Neural cell (in vitro differentiated cells): ENCODE results near the gene P4HA3. TPM values are rescaled to one million over a fixed set of nuclear protein-coding genes. Genes with fewer than 3 reads are reported as not detected.

ENCODE experiments used
- H2AFZ ChIP-seq: fragments of 200-600, 300-800 bp; sonication (generic), shearing (Covaris generic); 2 replicates; pipeline ENCODE4 v1.6.0; 2014; ENCODE audit warnings: low read depth, mild to moderate bottlenecking, antibody characterized with exemption, low read length, moderate library complexity
- H3F3A ChIP-seq: fragments of 200-600 bp; shearing (Covaris generic); 2 replicates; pipeline ENCODE4 v1.6.1; 2016; ENCODE audit warnings: mild to moderate bottlenecking, moderate library complexity, mixed read lengths, antibody characterized with exemption, low read length; ENCODE audit not compliant: insufficient read depth, poor library complexity, severe bottlenecking
- H3K27ac ChIP-seq: fragments of 200-600, 300-800 bp; sonication (generic), shearing (Covaris generic); 2 replicates; pipeline ENCODE4 v1.5.1; 2014; ENCODE audit warnings: mild to moderate bottlenecking, low read length, moderate library complexity
- H3K27me3 ChIP-seq: fragments of 300-800, 200-600 bp; sonication (generic), shearing (Covaris generic); 2 replicates; pipeline ENCODE4 v1.6.0; 2014; ENCODE audit warnings: mild to moderate bottlenecking, low read depth, low read length, moderate library complexity; ENCODE audit not compliant: insufficient read depth
- H3K36me3 ChIP-seq: fragments of 300-800, 200-600 bp; sonication (generic), shearing (Covaris generic); 2 replicates; pipeline ENCODE4 v1.5.1; 2014; ENCODE audit warnings: mild to moderate bottlenecking, antibody characterized with exemption, low read length, moderate library complexity; ENCODE audit not compliant: insufficient read depth
- H3K4me2 ChIP-seq: fragments of 300-800, 200-600 bp; sonication (generic), shearing (Covaris generic); 2 replicates; pipeline ENCODE4 v1.6.0; 2014; ENCODE audit warnings: mild to moderate bottlenecking, low read length
- H3K4me3 ChIP-seq: fragments of 300-800, 200-600 bp; sonication (generic), shearing (Covaris generic); 2 replicates; pipeline ENCODE4 v1.5.1; 2014; ENCODE audit warnings: mild to moderate bottlenecking, low read length, moderate library complexity
- H3K79me2 ChIP-seq: fragments of 200-600 bp; shearing (Covaris generic); replicated peaks from 2 replicates; pipeline ENCODE4 v1.6.0; 2014; ENCODE audit warnings: mild to moderate bottlenecking, low read length, moderate library complexity; ENCODE audit not compliant: insufficient read depth
- H3K9ac ChIP-seq: fragments of 300-800, 200-600 bp; sonication (generic), shearing (Covaris generic); 2 replicates; pipeline ENCODE4 v1.6.1; 2016; ENCODE audit warnings: mild to moderate bottlenecking, low read length, mixed read lengths
- H3K9me2 ChIP-seq: fragments of 200-600 bp; shearing (Covaris generic); 2 replicates; pipeline ENCODE4 v1.6.1; 2016; ENCODE audit warnings: mild to moderate bottlenecking, low read length, mixed read lengths; ENCODE audit not compliant: insufficient read depth
- H3K9me3 ChIP-seq: fragments of 200-600, 300-800 bp; sonication (generic), shearing (Covaris generic); 2 replicates; pipeline ENCODE4 v1.6.1; 2016; ENCODE audit warnings: mild to moderate bottlenecking, mixed run types, low read length, moderate library complexity, mixed read lengths
- H4K20me1 ChIP-seq: fragments of 200-600 bp; shearing (Covaris generic); 2 replicates; pipeline ENCODE4 v1.6.1; 2016; ENCODE audit warnings: mild to moderate bottlenecking, mixed run types; ENCODE audit not compliant: insufficient read depth
- EP300 ChIP-seq: fragments of 450-650 bp; conservative IDR thresholded peaks from 2 replicates; pipeline ENCODE4 v1.6.1; 2014; ENCODE audit warnings: antibody characterized with exemption, mild to moderate bottlenecking, moderate library complexity; ENCODE audit not compliant: poor library complexity, severe bottlenecking
- EZH2 ChIP-seq: fragments of 200-600, 300-800 bp; shearing (Covaris generic), sonication (generic); IDR thresholded peaks from 2 replicates; pipeline ENCODE4 v1.6.1; 2014; ENCODE audit warnings: antibody characterized with exemption, low read length, borderline replicate concordance, mild to moderate bottlenecking; ENCODE audit not compliant: insufficient read depth, poor library complexity, severe bottlenecking
- MXI1 ChIP-seq: fragments of 450-650 bp; conservative IDR thresholded peaks from 2 replicates; pipeline ENCODE4 v1.6.1; 2014; ENCODE audit warnings: antibody characterized with exemption, mild to moderate bottlenecking; ENCODE audit not compliant: poor library complexity, severe bottlenecking
- POLR2AphosphoS5 ChIP-seq: IDR thresholded peaks from 2 replicates; pipeline ENCODE4 v1.6.1; 2012
- RAD21 ChIP-seq: fragments of 450-650 bp; conservative IDR thresholded peaks from 2 replicates; pipeline ENCODE4 v1.6.1; 2014; ENCODE audit warnings: antibody characterized with exemption, mild to moderate bottlenecking, moderate library complexity
- REST ChIP-seq: IDR thresholded peaks from 2 replicates; pipeline ENCODE4 v1.6.1; 2012; ENCODE audit warnings: borderline replicate concordance
- SMC3 ChIP-seq: fragments of 450-650 bp; conservative IDR thresholded peaks from 2 replicates; pipeline ENCODE4 v1.6.1; 2014; ENCODE audit warnings: antibody characterized with exemption, mild to moderate bottlenecking, moderate library complexity; ENCODE audit not compliant: poor library complexity
- TAF1 ChIP-seq: IDR thresholded peaks from 2 replicates; pipeline ENCODE4 v1.6.1; 2012; ENCODE audit warnings: low read depth
- polyA plus RNA-seq: library from polyadenylated mRNA; depleted of rRNA; stranded (reverse); fragments of >200 nt; gene quantifications from 2 replicates; pipeline ENCODE4 v1.2.3, GENCODE V29; 2014
- TF ChIP-seq, protein P1 (sequence below): fragments of 450-650 bp; IDR thresholded peaks from 2 replicates; pipeline ENCODE4 v1.5.1; 2014; ENCODE audit warnings: antibody characterized with exemption, mild to moderate bottlenecking, moderate library complexity; ENCODE audit not compliant: poor library complexity, severe bottlenecking

The P4HA3 gene
- polyA plus RNA-seq, 1 donor from 2014 or later = not detected

- Histone ChIP-seq H3K4me3 (no peak overlapping the region), H3F3A (no peaks in the 10 kb centered on the region), H3K27me3 (no peaks in the 10 kb centered on the region), H3K36me3 (no peaks in the 10 kb centered on the region), H3K79me2 (no peaks in the 10 kb centered on the region), H3K4me2 (no peak overlapping the region), H3K9me3 (no peaks in the 10 kb centered on the region), H3K9ac (no peak overlapping the region), H3K9me2 (no peaks in the 10 kb centered on the region), H3K27ac (no peak overlapping the region), H4K20me1 (no peaks in the 10 kb centered on the region), H2AFZ (no peak overlapping the region)
- TF ChIP-seq RAD21 = no peak
- TF ChIP-seq, protein P1, sequence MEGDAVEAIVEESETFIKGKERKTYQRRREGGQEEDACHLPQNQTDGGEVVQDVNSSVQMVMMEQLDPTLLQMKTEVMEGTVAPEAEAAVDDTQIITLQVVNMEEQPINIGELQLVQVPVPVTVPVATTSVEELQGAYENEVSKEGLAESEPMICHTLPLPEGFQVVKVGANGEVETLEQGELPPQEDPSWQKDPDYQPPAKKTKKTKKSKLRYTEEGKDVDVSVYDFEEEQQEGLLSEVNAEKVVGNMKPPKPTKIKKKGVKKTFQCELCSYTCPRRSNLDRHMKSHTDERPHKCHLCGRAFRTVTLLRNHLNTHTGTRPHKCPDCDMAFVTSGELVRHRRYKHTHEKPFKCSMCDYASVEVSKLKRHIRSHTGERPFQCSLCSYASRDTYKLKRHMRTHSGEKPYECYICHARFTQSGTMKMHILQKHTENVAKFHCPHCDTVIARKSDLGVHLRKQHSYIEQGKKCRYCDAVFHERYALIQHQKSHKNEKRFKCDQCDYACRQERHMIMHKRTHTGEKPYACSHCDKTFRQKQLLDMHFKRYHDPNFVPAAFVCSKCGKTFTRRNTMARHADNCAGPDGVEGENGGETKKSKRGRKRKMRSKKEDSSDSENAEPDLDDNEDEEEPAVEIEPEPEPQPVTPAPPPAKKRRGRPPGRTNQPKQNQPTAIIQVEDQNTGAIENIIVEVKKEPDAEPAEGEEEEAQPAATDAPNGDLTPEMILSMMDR = no peak
- TF ChIP-seq TAF1 = no peak
- TF ChIP-seq EP300 = no peak
- no peak for TF ChIP-seq REST
- TF ChIP-seq POLR2AphosphoS5 = no peak
- no peak for TF ChIP-seq EZH2
- no peak for TF ChIP-seq SMC3
- no peak for TF ChIP-seq MXI1
These were observed 32.2 kb downstream of the P4HA3 start for GRCh38 chr11:74279256-74279655.

- no peak overlapping the region for H2AFZ ChIP-seq
- no peak overlapping the region for H3K9ac ChIP-seq
These were observed 32.7 kb downstream of the P4HA3 start for GRCh38 chr11:74278721-74279161.

More at GRCh38 chr11:74278721-74279161, 32.7 kb downstream of the P4HA3 start:
- Histone ChIP-seq H4K20me1 (no peaks in the 10 kb centered on the region), H3K27me3 (no peaks in the 10 kb centered on the region), H3K9me3 (no peaks in the 10 kb centered on the region), H3K27ac (no peak overlapping the region), H3K4me3 (no peak overlapping the region), H3K4me2 (no peak overlapping the region), H3F3A (no peaks in the 10 kb centered on the region), H3K79me2 (no peaks in the 10 kb centered on the region), H3K9me2 (no peaks in the 10 kb centered on the region), H3K36me3 (no peaks in the 10 kb centered on the region)
- TF ChIP-seq REST = no peak
- no peak for TF ChIP-seq RAD21
- TF ChIP-seq TAF1 = no peak
